ENCODE measurements around the gene FAM43B.

Gene FAM43B

DNA sequence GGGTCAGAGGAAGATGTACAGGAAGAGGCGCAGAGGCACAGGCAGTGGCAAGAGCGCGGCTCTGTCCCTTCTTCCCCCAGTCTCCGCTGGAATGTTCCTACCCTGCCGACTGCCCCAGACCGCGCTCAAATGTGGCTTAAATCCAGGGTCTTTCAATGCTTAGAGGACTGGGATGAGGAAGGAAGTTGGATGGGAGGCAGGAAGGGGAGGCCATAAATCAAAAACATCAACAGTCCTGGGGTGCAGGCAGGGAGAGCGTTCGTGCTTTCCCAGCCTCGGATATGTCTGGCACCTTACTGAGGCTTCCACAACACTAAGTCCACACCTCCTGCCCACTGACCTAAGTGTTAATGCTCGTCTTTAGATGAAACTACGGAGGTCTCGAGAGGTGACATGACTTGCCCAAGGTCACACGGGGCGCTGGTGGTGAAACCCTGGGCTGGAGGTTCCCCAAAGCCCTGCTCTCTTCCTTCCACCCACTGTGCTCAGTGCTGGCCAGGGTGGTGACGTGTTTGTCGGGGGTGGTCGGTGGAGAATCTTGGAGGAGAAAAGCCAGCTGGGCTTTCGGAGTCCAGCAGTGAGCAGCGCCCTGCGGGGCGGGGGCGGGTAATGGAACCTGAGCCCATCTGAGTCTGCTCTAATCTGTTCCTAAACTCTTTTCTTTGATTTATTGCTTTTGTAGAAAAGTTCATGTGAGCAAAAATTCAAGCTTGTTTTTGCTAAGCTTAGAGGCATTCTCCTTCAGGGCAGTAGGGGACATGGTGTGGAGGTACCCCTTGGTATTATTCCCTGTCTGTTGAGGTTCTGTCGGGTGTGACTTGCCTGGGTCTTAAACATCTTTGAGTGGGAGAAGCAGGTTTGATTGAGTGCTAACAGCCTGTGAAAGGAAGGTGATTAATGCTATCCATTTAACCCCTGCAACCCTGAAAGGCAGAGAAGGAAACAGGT is 37.2 kb downstream of the FAM43B start:
- DNase-seq (ENCODE audit: low read depth in 3 of 3) = no peak

DNA sequence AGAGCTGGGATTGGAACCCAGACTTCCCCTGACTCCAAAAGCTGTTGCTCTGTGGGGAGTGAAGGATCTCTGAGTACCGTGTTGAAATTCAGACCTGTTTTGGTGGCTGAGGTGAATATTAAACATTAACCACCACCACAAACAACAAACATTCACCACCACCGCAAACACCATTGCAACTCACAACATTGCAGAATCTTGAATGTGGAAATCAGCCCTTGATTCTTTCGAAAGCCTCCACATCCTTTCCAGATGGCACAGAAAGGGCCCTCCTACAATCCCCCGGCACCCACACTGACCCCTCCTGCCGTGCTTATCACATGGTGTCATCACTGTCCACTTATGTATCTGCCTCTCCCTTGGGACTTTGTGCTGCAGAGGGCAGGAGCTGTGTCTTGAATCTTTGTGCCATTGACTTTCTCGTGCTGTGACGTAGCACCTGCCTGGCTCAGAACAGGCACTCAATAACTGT is 38.0 kb downstream of the FAM43B start:
- DNase-seq (ENCODE audit: low read depth in 3 of 3) = no peak

DNA sequence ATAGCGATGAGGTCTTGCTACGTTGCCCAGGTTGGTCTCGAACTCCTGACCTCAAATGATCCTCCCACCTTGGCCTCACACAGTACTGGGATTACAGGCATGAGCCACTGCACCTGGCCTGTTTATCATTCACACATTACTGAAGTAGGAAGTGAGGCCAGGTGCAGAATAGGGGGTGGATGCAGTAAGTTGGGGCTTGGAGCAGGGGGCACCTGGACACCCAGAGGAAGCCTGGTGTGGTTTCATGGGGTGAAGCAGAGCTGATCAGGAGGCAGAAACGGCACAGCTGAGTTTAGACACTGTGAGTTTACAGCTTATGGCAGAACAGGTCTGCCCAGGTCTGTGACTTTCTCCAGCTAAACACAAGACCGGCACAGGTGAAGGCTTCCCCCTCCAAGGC is 41.4 kb downstream of the FAM43B start:
- DNase-seq (ENCODE audit: low read depth in 3 of 3) = no peak

DNA sequence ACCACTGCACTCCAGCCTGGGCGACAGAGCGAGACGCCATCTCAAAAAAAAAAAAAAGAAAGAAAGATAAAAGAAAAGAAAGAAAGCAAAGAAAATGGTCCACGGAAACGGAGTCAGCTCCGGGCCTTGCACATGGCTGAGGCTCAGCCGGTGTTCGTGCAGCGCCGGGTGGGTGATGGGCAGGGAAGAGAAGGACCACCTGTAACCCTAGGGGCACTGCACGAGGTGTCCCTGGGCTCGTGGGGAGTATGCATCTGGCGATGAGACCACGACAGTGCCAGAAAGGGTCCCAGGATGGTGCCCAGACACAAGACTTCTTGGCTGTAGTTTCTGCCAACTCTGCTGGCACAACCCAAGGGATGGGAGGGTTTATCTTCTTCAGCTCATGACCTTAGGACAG is 42.4 kb downstream of the FAM43B start:
- DNase-seq (ENCODE audit: low read depth in 3 of 3) = no peak

DNA sequence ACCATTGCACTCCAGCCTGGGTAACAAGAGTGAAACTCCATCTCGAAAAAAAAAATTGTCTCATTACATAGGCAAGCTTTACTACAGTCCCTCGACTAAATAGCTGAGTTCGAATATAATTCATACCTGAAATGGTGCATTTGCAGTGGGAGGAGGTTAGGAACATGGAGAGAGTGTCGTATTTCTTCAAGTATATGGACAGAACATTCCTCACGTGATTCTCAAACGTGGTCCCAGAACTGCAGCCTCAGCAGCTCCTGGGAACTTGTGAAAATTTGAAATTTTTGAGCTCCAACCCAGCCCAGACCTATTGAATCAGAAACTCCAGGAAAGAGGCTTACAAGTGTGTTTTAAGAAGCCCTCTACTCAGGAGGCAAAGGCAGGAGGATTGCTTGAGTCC is 43.7 kb downstream of the FAM43B start:
- DNase-seq (ENCODE audit: low read depth in 3 of 3) = no peak

DNA sequence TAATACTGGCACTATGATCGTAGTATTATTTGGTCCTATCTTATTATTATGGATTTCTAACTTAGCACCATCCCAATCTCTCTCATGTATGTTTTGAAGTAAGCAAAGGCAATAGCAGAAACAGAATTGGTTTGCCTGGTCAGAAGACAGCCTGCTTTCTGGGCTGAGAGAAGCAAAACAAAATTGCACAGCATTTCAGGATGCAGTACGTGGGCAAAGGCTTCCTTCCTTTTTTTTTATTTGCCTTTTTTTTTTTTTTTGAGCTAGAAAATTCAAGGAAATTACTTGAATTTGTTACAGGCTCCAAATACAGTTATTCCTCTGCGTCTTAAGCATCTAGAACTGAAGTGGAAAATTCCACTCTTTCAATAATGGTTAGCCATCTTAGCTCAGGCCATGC is 45.3 kb downstream of the FAM43B start:
- no peak for DNase-seq (ENCODE audit: low read depth in 3 of 3)

DNA sequence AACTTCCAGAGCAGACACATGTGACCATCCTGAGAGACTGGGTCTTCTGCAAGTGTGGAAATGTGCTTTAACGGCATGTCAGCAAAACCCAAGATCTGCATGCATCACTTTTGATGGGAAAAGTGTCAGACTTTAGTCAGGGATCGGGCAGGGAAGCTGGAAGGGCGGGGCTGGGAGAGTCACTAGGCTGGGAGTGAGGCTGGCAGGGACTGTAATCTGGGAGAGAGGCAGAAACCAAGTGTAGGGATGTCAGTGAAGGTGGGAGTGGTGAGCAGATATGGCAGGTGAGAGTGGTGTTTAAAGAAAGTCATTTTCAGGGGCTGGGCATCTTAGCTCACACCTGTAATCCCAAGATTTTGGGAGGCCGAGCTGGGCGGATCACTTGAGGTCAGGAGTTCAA is 47.8 kb downstream of the FAM43B start:
- DNase-seq (ENCODE audit: low read depth in 3 of 3) = no peak

DNA sequence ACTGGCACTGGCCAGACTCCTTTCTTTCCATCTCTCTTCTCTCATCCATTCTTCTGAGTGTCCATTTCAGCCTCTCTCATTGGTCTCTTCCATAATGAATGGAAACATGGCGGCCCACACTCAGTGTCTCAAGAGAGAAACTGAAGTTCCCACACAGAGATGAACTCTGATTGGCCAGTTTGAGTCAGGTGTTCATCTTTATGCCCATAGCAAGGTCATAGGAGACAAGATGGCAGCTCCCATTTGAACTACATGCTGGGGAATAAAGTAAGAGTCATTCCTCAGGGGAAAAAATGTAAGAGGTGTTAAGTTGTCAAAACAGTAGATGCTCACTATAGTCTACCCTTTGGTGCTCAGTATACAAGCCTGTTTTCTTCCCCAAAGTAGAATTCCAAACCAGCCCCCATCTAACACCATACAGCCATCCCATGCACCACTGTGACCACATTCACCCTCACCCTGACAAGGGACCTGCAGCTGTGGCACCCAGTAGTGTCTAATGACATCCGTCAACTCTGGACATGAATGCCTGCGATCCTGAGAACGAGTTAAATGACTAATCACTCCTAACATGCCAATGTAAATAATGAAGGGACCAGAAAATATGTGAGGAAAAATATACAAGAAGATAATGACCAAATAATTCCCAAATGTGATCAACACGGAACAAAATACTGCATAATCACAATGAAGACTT is 48.9 kb downstream of the FAM43B start:
- DNase-seq (ENCODE audit: low read depth in 3 of 3) = no peak

DNA sequence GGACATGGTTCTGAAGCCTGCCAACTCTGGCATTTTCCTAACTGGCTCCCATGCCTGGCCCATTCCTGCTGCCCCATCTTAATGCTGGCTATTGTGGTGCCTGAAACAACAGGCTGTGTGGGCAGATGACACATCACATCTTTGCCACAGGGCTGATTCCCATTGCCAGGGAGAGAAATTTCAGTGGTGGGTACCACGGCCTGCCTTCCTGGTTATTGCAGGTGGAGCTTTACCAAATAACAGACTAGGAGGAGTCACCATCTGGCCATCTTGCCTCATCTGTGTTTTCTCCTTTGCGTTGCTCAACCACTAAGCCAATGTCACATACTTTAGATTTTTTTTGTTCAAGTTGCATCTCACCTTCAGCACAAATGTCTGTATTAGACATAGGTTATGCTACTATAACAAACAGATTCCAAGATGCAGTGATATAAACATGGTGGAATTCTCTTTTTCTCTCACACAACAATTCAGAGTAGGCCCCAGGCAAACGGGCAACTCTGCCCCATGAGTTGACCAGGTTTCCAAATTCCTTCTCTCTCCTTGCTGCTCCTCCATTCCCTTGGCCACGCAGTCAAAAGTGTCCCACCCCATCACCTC is 50.6 kb downstream of the FAM43B start:
- DNase-seq (ENCODE audit: low read depth in 3 of 3) = no peak

DNA sequence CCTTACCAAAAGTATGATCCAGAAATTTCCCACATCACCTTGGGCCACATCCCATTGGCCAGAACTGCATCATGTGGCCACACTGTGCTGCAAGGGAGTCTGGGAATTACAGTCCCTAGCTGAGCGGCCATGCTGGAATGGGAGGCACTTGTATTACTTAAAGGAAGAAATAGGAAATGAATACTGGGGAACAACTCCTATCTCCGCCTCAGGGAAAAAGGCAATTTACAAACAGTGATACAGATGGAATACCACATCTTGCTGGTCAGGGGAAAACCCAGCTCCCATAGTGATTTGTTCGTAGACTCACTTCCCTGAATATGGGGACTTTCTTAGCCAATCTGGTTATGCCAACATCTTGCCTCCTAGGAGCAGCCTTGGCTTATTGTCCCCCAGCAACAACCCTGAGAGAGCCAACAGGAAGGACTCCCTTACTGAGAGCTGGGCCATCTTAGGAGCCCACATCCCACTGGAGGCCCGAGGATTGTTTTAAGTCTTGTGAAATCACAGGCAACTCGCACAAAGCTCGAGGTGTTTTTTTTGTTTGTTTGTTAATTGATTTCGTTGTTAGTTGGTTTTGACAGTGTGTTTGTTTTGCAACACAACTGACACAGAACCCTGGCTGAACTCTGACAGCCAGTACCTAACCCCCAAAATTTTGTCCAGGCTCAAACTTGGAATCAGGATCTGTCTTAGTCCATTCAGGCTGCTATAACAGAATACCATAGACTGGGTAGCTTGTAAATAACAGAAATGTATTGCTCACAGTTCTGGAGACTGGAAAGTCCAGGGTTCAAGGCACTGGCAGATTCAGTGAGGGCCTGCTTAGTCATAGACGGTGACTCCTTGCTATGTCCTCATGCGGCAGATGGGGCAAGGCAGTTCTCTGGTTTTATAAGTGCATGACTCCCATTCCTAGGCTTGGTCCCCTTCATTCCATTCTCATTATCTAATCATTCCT is 51.4 kb downstream of the FAM43B start:
- DNase-seq (ENCODE audit: low read depth in 3 of 3) = no peak

Measured in stimulated activated CD4-positive, alpha-beta T cell treated with anti-CD3 and anti-CD28 coated beads, TNF-alpha, amount 100 ng/mL, for 24 hours (primary cell).